GM12801 (cell line): Measurements from ENCODE around the gene GSK3A.

Experiments
- TF ChIP-seq, protein P1 (sequence below): IDR thresholded peaks from one replicate; pipeline ENCODE4 v1.5.1; 2011; ENCODE audit warnings: control low read depth; ENCODE audit not compliant: insufficient read length; ENCODE audit errors: extremely low read depth

Gene GSK3A

DNA sequence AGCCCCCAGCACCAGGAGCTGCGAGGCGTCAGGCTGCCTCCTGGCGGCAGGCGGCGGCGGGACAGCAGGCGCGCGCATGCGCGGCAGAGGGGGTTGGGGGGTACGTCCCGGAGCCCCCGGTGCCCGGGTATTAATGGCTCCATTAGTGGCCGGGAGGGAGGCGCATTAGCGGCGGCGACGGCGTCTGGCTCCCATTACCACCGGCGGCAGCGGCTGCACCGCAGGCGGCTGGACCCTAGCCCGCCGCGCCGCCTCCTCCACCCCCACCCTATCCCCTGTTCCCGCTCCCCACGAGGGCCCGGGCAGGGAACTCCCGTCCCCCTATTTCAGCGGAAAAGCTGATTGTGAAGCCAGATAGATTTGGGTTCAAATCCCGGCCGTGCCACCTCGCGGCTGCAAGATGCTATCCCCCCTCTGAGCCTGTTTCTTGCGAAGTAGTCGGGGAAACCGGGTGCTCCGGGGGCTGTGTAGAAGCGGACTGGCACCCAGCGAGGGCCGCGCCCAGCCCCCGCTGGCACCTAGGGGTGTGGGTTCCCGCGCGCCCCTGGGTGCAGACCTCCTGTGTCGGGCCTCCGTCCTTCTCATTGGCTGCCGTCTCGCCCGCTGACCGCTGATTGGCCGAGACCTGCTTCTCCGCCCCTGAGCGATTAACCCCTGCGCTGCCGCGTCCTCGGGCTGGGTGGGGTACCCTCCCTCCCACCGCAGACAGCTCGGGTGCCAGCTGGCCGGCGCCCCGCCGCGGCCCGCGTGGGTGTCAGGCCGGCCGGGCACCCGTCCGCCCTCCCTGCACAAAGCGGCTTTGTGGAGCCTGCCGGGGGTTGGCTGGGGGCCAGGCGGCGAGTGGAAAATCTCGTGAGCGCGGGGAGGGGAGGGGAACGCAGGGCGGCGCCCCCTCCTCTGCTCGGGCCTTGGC is 37.8 kb upstream of the GSK3A start:
- TF ChIP-seq, protein P1, sequence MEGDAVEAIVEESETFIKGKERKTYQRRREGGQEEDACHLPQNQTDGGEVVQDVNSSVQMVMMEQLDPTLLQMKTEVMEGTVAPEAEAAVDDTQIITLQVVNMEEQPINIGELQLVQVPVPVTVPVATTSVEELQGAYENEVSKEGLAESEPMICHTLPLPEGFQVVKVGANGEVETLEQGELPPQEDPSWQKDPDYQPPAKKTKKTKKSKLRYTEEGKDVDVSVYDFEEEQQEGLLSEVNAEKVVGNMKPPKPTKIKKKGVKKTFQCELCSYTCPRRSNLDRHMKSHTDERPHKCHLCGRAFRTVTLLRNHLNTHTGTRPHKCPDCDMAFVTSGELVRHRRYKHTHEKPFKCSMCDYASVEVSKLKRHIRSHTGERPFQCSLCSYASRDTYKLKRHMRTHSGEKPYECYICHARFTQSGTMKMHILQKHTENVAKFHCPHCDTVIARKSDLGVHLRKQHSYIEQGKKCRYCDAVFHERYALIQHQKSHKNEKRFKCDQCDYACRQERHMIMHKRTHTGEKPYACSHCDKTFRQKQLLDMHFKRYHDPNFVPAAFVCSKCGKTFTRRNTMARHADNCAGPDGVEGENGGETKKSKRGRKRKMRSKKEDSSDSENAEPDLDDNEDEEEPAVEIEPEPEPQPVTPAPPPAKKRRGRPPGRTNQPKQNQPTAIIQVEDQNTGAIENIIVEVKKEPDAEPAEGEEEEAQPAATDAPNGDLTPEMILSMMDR, result no peak

DNA sequence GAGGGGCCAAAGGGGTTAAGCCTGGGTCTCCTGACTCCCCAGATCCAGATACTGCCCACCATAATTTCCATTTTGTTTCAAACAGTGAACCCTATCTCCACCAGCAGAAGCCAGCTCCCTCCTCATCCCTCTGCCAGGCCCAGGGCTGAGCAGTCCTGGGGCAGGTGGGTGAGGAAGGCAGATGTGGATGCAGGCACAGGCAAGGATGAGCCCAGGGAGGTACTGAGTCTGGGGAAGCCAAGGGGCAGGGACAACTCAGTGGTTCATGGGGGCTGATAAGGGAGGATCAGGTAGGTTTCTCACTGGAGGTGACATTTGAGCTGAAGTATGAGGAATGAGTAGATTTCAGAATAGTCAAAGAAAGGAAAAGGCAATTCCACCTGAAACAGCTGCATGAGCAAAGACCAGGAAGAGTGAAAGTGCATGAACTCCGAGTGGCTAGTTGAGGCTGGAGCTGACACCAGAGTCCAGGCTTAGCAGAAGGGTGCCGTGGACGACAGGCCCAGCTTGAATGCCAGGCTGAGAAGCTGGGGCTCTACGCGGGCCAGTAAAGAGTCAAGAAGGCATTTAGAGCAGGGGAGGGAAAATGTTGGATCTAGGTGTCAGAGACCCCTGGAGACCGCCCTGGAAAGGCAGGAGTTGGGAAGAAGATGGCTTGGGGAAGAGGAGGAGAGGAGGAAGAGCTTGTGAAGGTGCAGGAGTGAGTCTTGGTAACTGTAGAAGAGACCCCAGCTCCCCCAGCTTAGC is 36.9 kb upstream of the GSK3A start:
- TF ChIP-seq, protein P1, result no peak

DNA sequence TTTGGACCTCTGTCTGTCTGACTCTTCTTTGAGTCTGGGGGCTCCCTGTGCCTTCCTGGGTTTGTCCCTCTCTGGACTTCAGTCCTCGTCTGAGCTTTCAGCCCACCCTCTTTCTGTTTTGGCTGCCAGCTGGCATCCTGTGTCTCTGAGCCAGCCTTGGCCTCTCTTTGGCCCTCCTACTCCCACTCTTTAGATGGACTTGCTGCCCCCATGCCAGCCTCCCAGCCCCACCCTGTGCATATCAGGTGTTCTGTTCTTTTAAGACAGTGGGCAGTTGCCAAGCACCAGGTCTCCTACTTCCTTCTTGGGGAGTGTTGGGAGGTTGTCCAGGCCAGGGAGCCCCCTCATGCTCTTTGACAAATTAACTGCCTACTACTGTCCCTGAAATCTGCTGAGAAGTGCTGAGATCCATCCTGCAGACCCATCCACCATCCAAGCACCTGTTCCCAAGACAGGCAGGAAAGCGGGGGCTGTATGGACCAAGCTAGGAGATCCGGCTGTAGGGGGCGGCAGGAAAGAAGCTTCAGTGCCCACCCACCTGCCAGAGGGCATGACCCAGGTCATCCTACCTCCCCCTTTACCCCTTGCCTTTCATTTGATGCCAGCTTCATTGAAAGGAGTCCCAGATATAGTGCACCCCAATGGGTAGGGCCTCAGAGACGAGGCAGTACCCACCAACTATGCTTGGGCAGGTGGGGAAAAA is 36.2 kb upstream of the GSK3A start:
- TF ChIP-seq, protein P1, result no peak

DNA sequence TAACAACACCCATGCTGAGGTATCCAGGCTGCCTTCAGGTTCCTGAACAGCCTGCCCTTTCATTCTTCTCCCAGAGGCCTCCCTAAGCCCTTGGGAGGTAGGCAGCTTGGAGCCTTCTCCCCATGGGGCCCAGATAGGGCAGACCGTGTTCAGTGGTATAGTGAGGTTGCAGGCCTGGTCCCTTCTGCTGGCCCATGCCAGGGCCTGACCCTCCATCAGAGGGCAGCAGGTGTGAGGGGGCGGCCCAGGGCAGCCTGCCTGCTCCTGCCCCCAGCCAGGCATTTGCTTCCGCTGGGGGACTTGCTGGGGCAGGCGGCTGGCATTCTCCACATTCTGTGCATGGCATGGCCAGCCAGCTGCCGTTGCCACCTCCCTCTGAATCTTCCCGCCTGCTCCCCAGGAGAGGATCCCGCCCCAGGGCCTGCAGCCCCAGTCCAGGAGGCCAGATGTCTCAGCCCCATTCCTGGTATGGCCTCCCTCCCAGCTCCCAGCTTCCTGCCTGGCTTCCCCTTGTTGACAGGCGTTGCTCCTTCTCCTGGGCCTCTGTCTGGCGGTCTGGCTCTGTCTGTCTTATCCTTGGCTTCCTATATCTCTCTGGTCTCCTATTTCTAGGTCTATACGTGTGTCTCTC is 35.5 kb upstream of the GSK3A start:
- TF ChIP-seq, protein P1, result no peak

DNA sequence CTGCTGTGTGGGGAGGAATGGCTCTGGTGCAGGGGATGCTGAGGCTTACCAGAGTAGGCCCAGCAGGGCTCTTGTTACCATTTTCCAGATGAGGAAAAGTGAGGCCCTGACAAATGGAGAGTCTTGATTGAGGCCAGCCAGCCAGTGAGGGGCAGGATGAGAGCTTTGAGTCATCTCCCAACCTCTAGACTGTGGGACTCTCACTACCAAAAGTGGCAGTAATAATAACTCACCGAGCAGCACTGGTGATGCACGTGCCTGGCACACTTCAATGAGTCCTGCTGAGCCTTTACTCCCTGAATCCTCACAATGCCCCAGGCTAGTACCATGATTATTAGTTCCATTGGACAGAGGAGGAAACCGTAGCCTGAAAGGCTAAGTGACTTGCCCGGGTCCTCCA is 34.4 kb upstream of the GSK3A start:
- TF ChIP-seq, protein P1, result no peak

DNA sequence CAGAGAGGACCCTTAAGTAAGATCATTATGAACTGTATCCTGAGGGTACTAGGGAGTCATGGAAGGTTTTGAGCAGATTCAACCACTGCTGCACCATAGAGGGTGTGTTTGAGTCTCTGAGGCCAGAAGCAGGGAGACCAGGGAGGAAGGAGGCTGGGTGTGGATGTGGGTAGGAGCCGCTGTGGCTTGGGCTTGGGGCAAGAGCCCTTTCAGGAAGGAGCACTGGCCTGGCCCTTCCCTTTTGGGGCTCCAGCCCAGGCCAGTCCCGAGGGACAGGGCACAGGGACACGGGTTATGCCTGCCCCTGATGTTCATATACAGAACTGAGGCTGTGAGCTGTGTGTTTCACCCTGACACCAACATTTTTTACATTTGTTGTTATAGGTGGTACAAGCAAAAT is 33.9 kb upstream of the GSK3A start:
- TF ChIP-seq, protein P1, result no peak

DNA sequence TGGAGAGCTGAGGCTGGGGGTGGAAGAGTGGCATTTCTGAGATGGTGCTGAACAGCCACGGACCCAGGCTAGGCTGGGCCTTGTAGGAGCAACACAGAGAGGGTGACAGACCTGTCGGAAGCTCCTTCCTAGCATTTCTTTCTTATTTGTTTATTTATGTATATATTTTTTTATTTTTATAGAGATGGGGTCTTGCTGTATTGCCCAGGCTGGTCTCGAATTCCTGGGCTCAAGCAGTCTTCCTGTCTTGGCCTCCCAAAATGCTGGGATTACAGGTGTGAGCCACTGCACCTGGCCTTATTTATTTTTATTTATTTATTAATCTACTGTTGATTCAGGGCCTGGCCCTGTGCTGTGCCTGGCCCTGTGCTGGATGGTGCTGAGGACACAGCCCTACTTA is 33.1 kb upstream of the GSK3A start:
- TF ChIP-seq, protein P1, result no peak
